ENCODE measurements around the gene WASF1.

DNA sequence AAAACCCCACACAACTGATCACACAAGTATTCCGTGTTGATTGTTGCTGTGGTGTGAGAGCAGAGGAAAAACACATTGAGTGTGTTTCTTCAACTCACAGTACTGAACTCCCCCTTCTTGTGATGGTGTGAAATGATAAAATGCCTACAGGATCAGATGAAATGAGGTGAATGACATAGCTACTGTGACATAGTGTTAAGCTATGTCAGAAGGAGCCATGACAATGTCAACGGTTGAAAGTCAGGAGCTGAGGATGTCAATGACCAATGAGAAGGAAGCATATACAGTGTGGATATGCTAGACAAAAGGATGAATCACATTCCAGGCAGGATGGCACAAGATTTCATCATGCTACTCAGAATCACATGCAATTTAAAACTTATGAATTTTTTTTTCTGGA, 38.8 kb downstream of the WASF1 start:
- TF ChIP-seq, protein P1, sequence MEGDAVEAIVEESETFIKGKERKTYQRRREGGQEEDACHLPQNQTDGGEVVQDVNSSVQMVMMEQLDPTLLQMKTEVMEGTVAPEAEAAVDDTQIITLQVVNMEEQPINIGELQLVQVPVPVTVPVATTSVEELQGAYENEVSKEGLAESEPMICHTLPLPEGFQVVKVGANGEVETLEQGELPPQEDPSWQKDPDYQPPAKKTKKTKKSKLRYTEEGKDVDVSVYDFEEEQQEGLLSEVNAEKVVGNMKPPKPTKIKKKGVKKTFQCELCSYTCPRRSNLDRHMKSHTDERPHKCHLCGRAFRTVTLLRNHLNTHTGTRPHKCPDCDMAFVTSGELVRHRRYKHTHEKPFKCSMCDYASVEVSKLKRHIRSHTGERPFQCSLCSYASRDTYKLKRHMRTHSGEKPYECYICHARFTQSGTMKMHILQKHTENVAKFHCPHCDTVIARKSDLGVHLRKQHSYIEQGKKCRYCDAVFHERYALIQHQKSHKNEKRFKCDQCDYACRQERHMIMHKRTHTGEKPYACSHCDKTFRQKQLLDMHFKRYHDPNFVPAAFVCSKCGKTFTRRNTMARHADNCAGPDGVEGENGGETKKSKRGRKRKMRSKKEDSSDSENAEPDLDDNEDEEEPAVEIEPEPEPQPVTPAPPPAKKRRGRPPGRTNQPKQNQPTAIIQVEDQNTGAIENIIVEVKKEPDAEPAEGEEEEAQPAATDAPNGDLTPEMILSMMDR (IDR thresholded peaks at IDR 0.05; ENCODE audit: extremely low read depth in 1 of 2, insufficient read depth in 1 of 2, low read depth in 1 of 2, low read length in 2 of 2): no peak
- TF ChIP-seq POLR2A (IDR thresholded peaks at IDR 0.05; ENCODE audit: low read depth, low read length) (no peak), EZH2 (IDR thresholded peaks at IDR 0.05; ENCODE audit: borderline replicate concordance, low read depth, low read length, severe bottlenecking) (no peak), MYC (IDR thresholded peaks at IDR 0.05; ENCODE audit: low read depth, low read length) (no peak), POLR2AphosphoS5 (IDR thresholded peaks at IDR 0.05; ENCODE audit: insufficient read depth, low read depth, low read length) (no peak), JUN (IDR thresholded peaks at IDR 0.05; ENCODE audit: borderline replicate concordance, insufficient read depth, insufficient read length, low read depth) (no peak)
- TF ChIP-seq, protein P2, sequence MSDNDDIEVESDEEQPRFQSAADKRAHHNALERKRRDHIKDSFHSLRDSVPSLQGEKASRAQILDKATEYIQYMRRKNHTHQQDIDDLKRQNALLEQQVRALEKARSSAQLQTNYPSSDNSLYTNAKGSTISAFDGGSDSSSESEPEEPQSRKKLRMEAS (IDR thresholded peaks at IDR 0.05; ENCODE audit: insufficient read depth, insufficient read length): no peak
